G401 (cell line): ENCODE data around the gene SCEL. TPM values are rescaled to one million over a fixed set of nuclear protein-coding genes. Genes with fewer than 3 reads are reported as not detected.
"Not testable (repeated sequence)": the region's sequence is repeated elsewhere in the genome, so short reads cannot be mapped to it uniquely, and the experiment has no call there.

Experiments
- DNase-seq: peaks from one replicate; pipeline ENCODE4 v3.0.0-alpha.2; 2015; ENCODE audit warnings: low spot score
- in situ Hi-C: cut with HindIII; loops from 2 replicates; pipeline ENCODE4 v1.10.0; 2016; ENCODE audit warnings: low sequenced_read_pairs, mixed read lengths
- total RNA-seq: library from RNA; depleted of rRNA; stranded (reverse); fragments of >200 nt; shearing (Covaris generic); gene quantifications from 2 replicates; pipeline ENCODE4 v1.2.3, GENCODE V29; 2014; rRNA removed

Gene SCEL
- total RNA-seq, 1 experiment from 2014 or later, result not detected

DNA sequence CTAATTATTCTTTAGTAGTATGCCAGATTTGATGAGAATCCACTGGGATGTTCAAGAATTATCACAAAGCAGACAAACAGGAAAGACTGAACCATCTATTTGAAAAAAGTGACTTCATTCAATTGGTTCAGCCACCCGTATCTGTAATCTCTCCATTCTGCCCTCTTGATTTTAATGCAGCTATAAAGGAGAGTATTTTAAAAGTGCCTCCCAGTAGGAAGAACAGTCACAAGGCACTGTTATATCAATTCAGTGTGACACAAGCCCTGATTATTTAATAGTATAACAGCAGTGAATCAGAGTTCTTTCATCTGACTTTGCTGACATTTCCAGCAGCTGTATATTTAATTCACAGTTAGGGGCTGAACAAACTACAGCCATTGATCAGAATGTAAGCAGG is 84.6 kb downstream of the SCEL start:
- in situ Hi-C loops, result no loop called here
- no peak for DNase-seq

DNA sequence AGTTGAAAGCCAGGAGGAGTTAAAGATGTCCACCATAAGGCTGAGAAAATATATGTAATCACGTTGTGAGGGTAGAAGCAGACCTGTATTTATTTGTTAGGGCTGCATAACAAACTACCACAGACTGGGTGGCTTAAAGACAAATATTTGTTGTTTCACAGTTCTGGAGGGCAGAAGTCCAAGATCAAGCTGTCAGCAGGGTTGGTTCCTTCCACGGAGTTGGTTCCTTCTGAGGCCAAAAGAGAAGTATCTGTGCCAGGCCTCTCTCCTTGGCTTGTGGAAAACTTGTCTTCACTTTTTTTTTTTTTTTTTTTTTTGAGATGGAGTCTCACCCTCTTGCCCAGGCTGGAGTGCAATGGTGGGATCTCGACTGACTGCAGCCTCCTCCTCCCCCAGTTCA is 88.3 kb downstream of the SCEL start:
- in situ Hi-C loops, result no loop called here
- no peak for DNase-seq

DNA sequence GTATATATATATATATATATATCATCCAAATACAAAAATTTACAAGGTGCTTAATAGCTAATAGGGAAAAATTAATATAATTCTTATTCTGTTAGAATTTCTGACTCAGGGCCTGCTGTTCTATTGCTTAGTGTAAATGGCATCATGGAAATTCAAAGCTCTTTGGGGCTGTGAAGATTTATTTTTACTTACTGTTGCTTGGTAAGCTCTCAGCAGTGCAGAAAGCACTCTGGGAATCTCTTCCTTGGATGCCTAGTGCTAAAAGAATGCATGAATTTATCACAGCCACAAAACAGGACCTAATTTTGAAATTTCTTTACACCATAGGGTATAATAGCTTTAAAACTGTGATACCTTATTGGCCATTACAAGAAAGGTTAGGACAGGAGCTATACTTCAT is 92.7 kb downstream of the SCEL start:
- no peak for DNase-seq
- in situ Hi-C loops, result no loop called here

- in situ Hi-C loops, result no loop called here
- no peak for DNase-seq
These were observed 102.1 kb downstream of the SCEL start for GRCh38 chr13:77637588-77637987.

DNA sequence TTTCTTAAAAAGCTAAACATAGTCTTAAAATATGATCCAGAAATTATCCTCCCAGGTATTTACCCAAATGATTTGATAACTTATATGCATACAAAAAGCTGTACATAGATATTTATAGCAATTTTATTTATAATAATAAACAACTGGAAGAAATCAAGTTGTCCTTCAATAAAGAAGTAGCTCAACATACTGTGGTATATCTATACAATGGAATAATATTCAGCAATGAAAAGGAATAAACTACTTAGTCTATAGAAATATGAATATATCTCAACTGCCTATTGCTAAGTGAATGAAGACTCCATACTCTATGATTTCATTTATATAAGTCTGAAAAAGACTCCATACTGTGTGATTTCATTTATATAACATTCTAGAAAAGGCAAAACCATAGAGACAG is 114.9 kb downstream of the SCEL start:
- in situ Hi-C loops, result no loop called here
- no peak for DNase-seq

DNA sequence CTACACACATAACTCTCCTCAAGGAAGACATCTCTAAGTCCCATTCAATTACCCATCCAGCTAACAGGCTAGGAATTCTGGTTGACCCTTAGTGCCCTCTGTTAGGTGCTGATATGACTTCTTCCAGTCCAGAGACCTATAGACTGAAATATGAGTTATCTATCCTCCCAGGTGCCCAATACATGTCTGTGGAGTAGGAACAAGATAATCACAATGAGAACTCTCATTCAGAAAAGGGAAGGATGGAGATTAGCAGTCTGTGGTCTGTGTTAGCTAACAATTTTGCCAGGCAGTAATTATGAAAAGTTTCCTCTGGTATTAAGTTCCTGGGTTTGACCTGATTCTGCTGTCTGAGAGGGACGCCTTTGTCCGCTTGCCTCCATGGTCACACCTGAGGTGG is 117.8 kb downstream of the SCEL start:
- DNase-seq, result no peak
- in situ Hi-C loops, result no loop called here

DNA sequence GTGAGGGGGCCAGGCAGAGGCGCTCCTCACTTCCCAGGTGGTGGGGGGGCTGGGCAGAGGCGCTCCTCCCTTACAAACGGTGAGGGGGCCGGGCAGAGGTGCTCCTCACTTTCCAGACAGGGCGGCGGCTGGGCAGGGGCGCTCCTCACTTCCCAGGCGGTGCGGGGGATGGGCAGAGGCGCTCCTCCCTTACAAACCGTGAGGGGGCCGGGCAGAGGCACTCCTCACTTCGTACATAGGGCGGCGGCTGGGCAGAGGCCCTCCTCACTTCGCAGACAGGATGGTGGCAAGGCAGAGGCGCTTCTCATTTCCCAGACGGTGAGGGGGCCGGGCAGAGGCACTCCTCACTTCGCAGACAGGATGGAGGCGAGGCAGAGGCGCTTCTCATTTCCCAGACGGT is 124.5 kb downstream of the SCEL start:
- in situ Hi-C loops, DNase-seq: not testable (repeated sequence)

- in situ Hi-C loops, result no loop called here
These were observed 125.3 kb downstream of the SCEL start for GRCh38 chr13:77660841-77661250.

GRCh38 chr13:77662301-77662700 is 126.8 kb downstream of the SCEL start:
- in situ Hi-C loops, DNase-seq: not testable (repeated sequence)

More at GRCh38 chr13:77660841-77661250, 125.3 kb downstream of the SCEL start:
- DNase-seq, result no peak

DNA sequence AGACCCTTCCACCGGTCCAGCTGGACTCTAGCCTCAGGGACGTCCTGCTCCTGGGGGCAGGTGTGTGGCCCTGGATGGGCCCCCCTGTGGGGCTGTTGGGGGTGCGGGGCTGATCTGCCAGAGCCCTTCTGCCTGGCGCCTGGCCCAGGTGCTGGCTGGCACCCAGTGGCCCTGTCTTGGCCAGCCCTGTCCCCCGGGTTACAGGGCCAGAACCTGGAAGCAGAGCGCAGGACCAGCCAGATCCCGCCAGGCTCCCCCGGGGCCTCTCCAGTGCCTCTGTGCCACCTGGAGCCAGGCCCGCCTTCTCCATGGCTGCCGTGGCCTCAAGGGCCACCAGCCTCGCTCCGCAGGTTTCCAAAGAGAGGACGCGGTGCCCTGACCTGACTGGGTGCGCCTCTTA is 127.3 kb downstream of the SCEL start:
- in situ Hi-C loops, DNase-seq: not testable (repeated sequence)

- in situ Hi-C loops, result no loop called here
- DNase-seq, result no peak
These were observed 139.3 kb downstream of the SCEL start for GRCh38 chr13:77674852-77675251.

GRCh38 chr13:77678691-77679235 is 143.3 kb downstream of the SCEL start:
- DNase-seq, result no peak
- in situ Hi-C loops, result no loop called here

DNA sequence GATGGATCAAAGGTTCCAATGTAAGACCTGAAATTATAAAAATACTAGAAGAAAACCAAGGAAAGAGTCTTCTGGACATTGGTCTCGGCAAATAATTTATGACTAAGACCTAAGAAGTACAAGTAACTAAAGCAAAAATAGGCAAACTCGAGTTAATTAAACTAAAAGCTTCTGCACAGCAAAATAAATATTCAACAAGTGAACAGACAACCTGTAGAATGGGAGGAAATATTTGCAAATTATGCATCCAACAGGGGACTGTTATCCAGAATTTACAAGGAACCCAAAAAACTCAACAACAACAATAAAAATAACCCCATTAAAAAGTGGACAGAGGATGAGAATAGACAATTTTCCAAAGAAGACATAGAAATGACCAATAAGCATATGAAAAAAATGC is 152.3 kb downstream of the SCEL start:
- in situ Hi-C loops, result no loop called here

DNA sequence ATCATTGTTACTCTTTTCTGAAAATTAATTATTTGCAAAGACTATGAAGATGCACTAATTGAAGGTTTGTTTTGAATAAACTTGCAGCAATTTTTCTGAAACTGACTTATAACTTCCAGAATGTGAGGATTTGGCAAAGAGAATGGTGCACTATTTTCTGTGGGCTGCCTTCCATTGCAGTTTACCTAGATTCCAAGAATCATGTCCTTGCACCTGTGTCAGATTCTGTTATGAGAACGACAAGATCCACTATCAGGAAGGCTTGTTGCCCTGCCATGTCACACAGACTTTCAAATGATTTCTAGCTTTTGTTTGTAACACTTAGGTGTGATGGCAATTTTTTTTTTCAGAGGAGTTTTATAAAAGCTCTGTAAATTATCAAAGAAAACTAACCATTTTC is 156.4 kb downstream of the SCEL start:
- in situ Hi-C loops, result no loop called here
- DNase-seq, result peak; percentile 61

More for the DNA sequence above, 152.3 kb downstream of the SCEL start:
- DNase-seq, result no peak

- DNase-seq, result peak; percentile 22
- in situ Hi-C loops, result no loop called here
These were observed 157.4 kb downstream of the SCEL start for GRCh38 chr13:77692746-77693448.

DNA sequence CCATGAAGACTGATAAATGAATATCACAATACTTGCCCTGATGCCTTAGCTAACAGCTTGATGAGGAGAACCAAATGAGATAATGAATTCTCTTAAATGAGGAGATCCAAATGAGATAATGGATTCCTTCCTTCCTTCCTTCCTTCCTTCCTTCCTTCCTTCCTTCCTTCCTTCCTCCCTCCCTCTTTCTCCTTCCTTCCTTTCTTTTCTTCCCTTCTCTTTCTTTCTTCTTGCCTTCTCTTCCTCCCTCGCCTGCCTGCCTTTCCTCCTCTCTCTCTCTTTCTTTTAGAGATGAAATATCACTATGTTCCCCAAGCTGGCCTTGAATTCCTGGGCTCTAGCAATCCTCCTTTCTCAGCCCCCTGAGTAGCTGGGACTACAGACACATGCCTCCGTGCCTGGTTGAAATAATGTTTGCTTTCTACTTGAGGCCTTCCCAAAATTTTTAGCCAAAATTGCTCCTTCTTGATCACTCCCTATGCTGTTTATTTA is 158.0 kb downstream of the SCEL start:
- in situ Hi-C loops, result no loop called here
- DNase-seq, result peak; percentile 9

Other genes with a start within 250 kb of the SCEL start
- gene MYCBP2, start 208.6 kb upstream of the SCEL start, total RNA-seq, result 7.9 and 9.2 TPM in 2 replicates
- 0.24 TPM in 1 of 2 replicates, not detected in the other for gene SLAIN1, start 162.0 kb downstream of the SCEL start, total RNA-seq